IgD-negative memory B cell (primary cell): Measurements from ENCODE around the gene STXBP5L. TPM values are rescaled to one million over a fixed set of nuclear protein-coding genes. Genes with fewer than 3 reads are reported as not detected.
A peak's percentile ranks its signal among the peaks of the same experiment; 100 is the strongest.
"Not testable (repeated sequence)": the region's sequence is repeated elsewhere in the genome, so short reads cannot be mapped to it uniquely, and the experiment has no call there.

Experiments
- H3K27ac Mint-ChIP-seq, 3 donors: one replicate each; pipeline ENCODE4 v1.8.0; 2020 to 2022; ENCODE audit warnings: mild to moderate bottlenecking in 3 of 3, mixed read lengths in 3 of 3, moderate library complexity in 1 of 3
- H3K27me3 Mint-ChIP-seq: one replicate; pipeline ENCODE4 v1.8.0; 2021; ENCODE audit warnings: mixed read lengths
- H3K36me3 Mint-ChIP-seq: one replicate; pipeline ENCODE4 v1.8.0; 2020; ENCODE audit warnings: mild to moderate bottlenecking, mixed read lengths
- H3K4me1 Mint-ChIP-seq, 3 donors: one replicate each; pipeline ENCODE4 v1.8.0; 2020 to 2022; ENCODE audit warnings: mixed read lengths in 3 of 3, mild to moderate bottlenecking in 1 of 3
- H3K4me3 Mint-ChIP-seq, 4 donors: one replicate each; pipeline ENCODE4 v1.8.0; 2020 to 2022; ENCODE audit warnings: mild to moderate bottlenecking in 4 of 4, mixed read lengths in 4 of 4, moderate library complexity in 3 of 4
- H3K9me3 Mint-ChIP-seq, 3 donors: one replicate each; pipeline ENCODE4 v1.8.0; 2020 to 2021; ENCODE audit warnings: mixed read lengths in 3 of 3, mild to moderate bottlenecking in 1 of 3
- polyA plus RNA-seq: library from polyadenylated mRNA; unstranded; fragments of 300-500 nt; fragmentation: Illumina TruSeq; gene quantifications from one replicate; pipeline ENCODE4 v1.2.3, GENCODE V29; 2021

The STXBP5L gene
- polyA plus RNA-seq, 1 donor from 2014 or later = not detected

DNA sequence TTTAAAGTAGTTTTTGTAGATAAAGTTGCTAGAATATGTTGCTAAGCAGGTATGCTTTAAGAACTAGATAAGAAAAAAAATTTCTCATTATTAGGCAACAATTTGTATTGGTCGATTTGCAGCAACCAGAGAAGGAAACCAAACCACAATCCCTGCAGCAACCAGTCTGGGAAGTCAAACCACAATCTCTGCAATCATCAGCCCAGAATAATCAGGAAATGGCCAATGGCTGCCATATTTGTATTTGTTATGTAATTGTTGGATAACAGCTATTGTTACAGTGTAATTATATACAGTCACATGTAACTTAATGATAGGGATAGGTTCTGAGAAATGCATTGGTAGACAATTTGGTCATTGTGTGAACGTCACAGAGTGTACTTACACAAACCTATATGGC, 23.6 kb downstream of the STXBP5L start:
- no peak overlapping the region for H3K4me3 Mint-ChIP-seq
- H3K27ac Mint-ChIP-seq = no peak overlapping the region
- H3K4me1 Mint-ChIP-seq = no peaks in the 10 kb centered on the region
- no peaks in the 10 kb centered on the region for H3K27me3 Mint-ChIP-seq
- H3K9me3 Mint-ChIP-seq = peaks cover 5 to 11% (median 8%) of the 10 kb centered on the region in 3 donors
- H3K36me3 Mint-ChIP-seq = no peaks in the 10 kb centered on the region

DNA sequence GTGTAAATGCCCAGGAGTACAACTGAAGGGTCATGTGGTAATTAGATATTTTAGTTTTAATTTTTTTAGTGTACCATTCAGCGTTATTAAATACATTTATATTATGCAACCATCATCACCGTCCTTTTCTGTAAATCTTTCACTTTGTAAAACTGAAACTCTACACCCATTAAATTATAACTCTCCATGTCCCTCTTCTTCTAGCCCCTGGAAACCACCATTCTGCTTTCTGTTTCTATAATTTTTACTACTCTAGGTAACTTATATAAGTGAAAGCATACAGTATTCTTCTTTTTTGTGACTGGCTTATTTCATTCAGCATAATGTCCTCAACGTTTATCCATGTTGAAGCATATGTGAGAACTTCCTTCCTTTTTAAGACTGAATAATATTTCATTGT, 48.1 kb downstream of the STXBP5L start:
- H3K27me3 Mint-ChIP-seq = no peaks in the 10 kb centered on the region
- no peak overlapping the region for H3K4me3 Mint-ChIP-seq
- no peak overlapping the region for H3K27ac Mint-ChIP-seq
- H3K36me3 Mint-ChIP-seq = no peaks in the 10 kb centered on the region
- H3K4me1 Mint-ChIP-seq = no peaks in the 10 kb centered on the region
- peaks cover 0 to 8% (median 5%) of the 10 kb centered on the region in 3 donors for H3K9me3 Mint-ChIP-seq

DNA sequence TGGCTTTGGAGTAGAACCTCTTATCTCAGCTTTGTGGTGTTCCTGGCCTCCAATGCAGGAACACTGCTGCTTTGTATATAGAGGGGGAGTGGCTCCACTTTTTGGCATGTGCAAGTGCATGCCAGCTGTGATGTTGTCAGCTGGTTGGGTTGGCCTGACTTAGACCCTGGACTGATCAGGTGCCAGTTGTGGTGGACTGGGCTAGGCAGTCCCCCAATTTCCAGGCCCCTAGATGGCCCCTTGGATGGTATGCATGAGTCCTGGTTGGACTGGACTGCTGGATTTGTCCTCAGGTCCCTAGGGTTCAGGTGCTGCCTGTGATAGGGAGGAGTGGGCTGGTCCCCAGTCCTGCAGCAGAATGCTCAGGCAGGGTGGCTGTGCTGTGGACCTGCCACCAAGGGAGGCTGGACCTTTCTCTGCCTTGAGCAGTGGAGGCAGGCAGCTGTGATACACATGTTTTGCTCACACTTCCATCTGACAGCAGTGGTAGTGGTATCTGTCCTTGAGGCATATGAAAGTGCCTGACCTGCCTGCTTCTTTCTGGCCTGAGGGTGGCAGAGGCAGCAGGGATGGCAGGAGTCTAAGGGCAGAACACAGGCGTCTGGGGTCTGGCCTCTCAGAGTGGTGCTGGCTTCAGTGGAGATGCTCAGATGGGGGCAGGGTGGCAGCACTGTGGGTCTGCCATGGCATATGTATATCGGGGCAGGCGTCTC, 74.8 kb downstream of the STXBP5L start:
- Mint-ChIP-seq H3K4me3 (no peak overlapping the region), H3K27ac (no peak overlapping the region), H3K36me3 (no peaks in the 10 kb centered on the region), H3K4me1 (no peaks in the 10 kb centered on the region), H3K9me3 (peaks cover 2 to 7% (median 7%) of the 10 kb centered on the region in 3 donors), H3K27me3 (no peaks in the 10 kb centered on the region)

DNA sequence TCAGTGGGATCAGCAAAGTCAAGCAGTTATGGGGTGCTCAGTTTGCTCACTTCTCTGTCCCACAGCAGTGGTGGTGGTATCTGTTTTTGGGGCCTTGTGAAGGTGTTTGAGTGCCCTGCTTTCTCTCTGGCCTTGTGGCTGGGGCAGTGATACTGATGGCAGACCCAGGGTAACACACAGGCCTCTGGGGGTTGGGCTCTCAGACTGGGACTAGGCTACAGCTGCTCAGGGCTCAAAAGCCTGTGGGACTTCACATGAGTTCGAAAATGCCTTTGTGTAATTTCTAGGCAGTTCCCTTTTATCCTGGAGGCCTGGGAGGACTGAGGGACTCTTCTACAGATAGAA, 75.3 kb downstream of the STXBP5L start:
- no peak overlapping the region for H3K27ac Mint-ChIP-seq
- no peaks in the 10 kb centered on the region for H3K27me3 Mint-ChIP-seq
- no peaks in the 10 kb centered on the region for H3K4me1 Mint-ChIP-seq
- H3K9me3 Mint-ChIP-seq = peaks cover 2 to 7% (median 7%) of the 10 kb centered on the region in 3 donors
- no peaks in the 10 kb centered on the region for H3K36me3 Mint-ChIP-seq
- H3K4me3 Mint-ChIP-seq = no peak overlapping the region

DNA sequence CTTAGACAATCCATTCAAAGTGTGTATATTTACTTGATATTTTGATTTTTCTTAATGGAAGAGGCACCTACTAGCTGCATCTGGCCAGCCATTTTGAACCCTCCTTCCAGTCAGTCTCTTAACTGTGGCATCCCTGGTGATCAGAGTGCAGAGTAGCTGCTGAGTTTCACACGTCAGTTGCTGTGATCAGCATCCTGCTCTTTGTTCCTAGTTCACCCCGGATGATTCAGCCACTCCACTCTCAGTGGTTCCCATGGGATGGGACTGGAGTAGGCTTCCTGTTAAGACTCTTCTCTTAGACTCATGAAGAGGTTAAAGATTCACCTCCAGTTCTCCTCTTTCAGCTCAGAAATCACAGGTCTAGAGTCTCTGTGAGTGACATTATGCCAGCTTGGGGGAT, 75.8 kb downstream of the STXBP5L start:
- Mint-ChIP-seq H3K4me1 (no peaks in the 10 kb centered on the region), H3K27ac (no peak overlapping the region), H3K4me3 (peak overlapping the region in 1 of 4 donors; percentile 18), H3K9me3 (peaks cover 2 to 7% (median 7%) of the 10 kb centered on the region in 3 donors), H3K27me3 (no peaks in the 10 kb centered on the region), H3K36me3 (no peaks in the 10 kb centered on the region)

DNA sequence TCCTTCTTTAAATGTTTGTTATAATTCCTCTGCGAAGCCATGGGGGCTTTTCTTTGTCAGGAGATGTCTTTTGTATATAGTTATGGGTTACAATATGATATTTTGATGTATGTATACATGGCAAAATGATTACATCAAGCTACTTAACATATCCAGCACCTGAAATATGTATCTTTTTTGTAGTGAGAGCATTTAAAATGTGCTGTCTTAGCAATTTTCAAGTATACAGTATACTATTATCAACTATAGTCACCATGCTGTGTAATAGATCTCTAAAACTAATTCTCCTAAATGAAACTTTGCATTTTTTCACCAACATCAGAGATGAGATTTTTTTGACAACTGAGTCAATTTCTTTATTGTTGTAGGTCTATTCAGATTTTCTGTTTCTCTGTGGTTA, 77.2 kb downstream of the STXBP5L start:
- H3K4me1 Mint-ChIP-seq = no peaks in the 10 kb centered on the region
- no peak overlapping the region for H3K27ac Mint-ChIP-seq

DNA sequence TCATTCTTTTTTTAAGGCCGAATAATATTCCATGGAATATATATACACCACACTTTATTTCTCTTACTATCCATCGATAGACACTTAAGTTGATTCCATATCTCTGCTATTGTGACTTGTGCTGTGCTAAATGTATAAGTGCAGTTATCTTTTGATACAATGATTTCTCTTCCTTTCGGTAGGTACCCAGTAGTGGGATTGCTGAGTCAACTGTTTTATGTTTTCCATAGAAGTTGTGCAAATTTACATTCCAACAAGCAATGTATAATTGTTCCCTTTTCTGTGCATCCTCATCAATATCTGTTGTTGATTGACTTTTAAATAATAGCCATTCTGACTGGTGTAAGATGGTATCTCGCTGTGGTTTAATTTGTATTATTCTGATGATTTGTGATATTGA, 81.0 kb downstream of the STXBP5L start:
- H3K27me3 Mint-ChIP-seq = no peaks in the 10 kb centered on the region
- H3K4me1 Mint-ChIP-seq = no peaks in the 10 kb centered on the region
- peaks cover 0 to 3% (median 0%) of the 10 kb centered on the region in 3 donors for H3K9me3 Mint-ChIP-seq
- no peak overlapping the region for H3K27ac Mint-ChIP-seq
- no peak overlapping the region for H3K4me3 Mint-ChIP-seq
- no peaks in the 10 kb centered on the region for H3K36me3 Mint-ChIP-seq

More for the DNA sequence above, 77.2 kb downstream of the STXBP5L start:
- no peaks in the 10 kb centered on the region for H3K27me3 Mint-ChIP-seq
- peaks cover 1 to 7% (median 4%) of the 10 kb centered on the region in 3 donors for H3K9me3 Mint-ChIP-seq
- H3K36me3 Mint-ChIP-seq = no peaks in the 10 kb centered on the region
- H3K4me3 Mint-ChIP-seq = no peak overlapping the region

DNA sequence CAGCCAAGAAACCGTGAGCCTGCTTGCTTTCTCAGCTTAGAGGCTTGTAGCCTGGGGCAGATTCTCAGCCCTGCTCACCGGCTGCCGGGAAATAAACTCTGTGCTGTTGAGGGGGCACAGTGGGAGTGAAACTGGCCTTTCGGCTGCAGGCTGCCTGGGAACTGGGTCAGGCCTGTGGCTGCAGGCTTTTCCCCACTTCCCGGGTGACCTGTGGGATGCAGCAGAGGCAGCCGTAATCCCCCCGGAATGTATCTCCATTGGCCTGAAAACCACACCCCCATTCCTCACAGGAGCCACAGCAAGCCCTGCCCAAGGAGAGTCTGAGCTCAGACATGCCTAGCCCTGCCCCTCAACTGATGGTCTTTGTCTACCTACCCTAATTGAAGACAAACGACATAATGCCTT, 110.9 kb downstream of the STXBP5L start:
- Mint-ChIP-seq H3K36me3 (peaks cover 1% of the 10 kb centered on the region), H3K4me3 (no peak overlapping the region), H3K9me3 (peaks cover 0 to 4% (median 0%) of the 10 kb centered on the region in 3 donors), H3K4me1 (no peaks in the 10 kb centered on the region), H3K27ac (no peak overlapping the region), H3K27me3 (no peaks in the 10 kb centered on the region)

DNA sequence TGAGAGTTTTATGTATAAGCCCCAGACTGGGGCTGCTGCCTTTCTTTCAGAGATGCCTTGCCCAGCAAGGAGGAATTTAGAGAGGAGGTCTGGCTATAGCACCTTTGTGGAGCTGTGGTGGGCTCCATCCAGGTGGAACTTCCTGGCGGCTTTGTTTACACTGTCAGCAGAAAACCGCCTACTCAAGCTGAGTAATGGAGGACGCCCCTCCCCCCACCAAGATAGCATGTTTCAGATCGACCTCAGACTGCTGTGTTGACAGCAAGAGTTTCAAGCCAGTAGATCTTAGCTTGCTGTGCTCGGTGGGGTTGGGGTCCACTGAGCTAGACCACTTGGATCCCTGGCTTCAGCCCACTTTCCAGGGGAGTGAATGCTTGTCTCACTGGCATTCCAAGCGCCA, 155.6 kb downstream of the STXBP5L start:
- no peaks in the 10 kb centered on the region for H3K27me3 Mint-ChIP-seq
- no peak overlapping the region for H3K27ac Mint-ChIP-seq
- no peaks in the 10 kb centered on the region for H3K36me3 Mint-ChIP-seq

DNA sequence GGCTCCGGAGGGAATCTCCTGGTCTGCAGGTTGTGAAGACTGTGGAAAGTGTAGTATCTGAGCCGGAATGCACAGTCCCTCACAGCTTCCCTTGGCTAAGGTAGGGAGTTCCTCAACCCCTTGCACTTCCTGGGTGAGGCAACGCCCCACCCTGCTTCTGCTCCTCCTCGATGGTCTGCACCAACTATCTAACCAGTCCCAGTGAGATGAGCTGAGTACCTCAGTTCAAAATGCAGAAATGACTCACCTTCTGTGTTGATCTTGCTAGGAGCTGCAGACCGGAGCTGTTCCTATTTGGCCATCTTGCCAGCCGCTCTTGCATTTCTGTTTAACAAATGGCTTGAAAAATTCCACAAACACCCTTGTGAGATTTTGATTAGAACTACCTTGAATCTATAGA, 156.1 kb downstream of the STXBP5L start:
- Mint-ChIP-seq H3K4me3 (no peak overlapping the region), H3K27ac (no peak overlapping the region), H3K9me3 (peaks cover 0 to 4% (median 2%) of the 10 kb centered on the region in 3 donors), H3K36me3 (no peaks in the 10 kb centered on the region), H3K4me1 (no peaks in the 10 kb centered on the region), H3K27me3 (no peaks in the 10 kb centered on the region)

More for the DNA sequence above, 155.6 kb downstream of the STXBP5L start:
- H3K4me1 Mint-ChIP-seq = no peaks in the 10 kb centered on the region
- no peak overlapping the region for H3K4me3 Mint-ChIP-seq
- peaks cover 0 to 4% (median 2%) of the 10 kb centered on the region in 3 donors for H3K9me3 Mint-ChIP-seq

DNA sequence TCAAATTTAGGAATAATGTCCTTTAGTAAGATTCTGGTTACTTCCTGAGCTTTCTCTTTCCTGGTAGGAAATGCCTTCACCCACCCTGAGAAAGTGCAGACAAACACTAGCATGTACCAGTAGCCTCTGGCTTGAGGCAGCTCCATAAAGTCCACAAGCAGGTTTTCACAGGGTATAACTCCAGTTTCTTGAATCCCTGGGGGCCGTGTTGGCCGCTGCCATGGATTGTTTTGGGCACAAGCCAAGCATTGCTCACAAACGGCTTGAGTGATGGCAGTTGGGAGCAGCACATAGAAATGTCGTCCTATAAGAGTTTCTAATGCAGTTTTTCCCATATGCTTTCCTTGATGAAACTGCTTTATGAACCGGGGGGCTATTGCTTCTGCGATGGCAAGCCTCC, 164.1 kb downstream of the STXBP5L start:
- peaks cover 0 to 1% (median 0%) of the 10 kb centered on the region in 3 donors for H3K9me3 Mint-ChIP-seq
- H3K4me1 Mint-ChIP-seq = no peaks in the 10 kb centered on the region
- no peaks in the 10 kb centered on the region for H3K27me3 Mint-ChIP-seq
- no peak overlapping the region for H3K4me3 Mint-ChIP-seq
- H3K27ac Mint-ChIP-seq = no peak overlapping the region
- H3K36me3 Mint-ChIP-seq = no peaks in the 10 kb centered on the region

DNA sequence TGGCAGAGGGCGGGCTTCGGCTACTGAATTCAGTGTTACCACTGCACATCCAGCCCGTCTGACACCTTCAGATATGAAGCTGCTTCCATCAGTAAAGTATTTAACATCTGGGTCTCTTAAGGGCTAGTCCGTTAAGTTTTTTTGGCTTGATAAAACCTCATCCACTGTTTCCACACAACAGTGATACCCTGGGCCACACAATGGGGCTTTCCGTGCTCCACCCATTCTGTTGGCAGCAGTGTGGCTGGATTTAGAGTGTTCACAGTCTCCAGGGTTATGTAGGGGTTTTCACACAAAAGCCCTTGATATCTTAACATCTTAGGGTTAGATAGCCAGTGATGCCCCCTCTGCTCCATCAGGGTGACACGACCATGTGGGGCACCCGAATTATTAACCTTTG, 165.0 kb downstream of the STXBP5L start:
- Mint-ChIP-seq H3K36me3 (no peaks in the 10 kb centered on the region), H3K9me3 (peaks cover 0 to 4% (median 0%) of the 10 kb centered on the region in 3 donors), H3K27me3 (no peaks in the 10 kb centered on the region), H3K27ac (no peak overlapping the region), H3K4me3 (no peak overlapping the region), H3K4me1 (no peaks in the 10 kb centered on the region)

DNA sequence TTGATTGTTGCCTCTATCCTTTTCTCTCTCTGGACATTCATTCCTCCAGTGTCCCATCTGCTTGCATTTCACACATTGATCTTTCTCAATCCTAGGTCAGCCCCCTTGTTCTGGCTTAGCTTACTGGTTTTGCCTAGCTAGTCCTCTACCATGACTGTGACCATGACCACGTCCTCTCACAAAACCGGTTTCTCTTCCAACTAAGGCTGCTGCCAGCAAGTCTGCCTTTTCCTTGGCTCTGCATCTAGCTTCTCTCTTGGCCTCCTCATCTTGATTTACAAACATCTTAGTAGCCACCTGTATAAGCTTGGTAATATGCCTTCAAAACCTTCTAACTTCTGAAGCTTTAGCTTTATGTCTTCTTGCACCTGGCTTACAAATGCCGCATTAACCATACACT, 167.2 kb downstream of the STXBP5L start:
- Mint-ChIP-seq H3K4me1 (no peaks in the 10 kb centered on the region), H3K36me3 (no peaks in the 10 kb centered on the region), H3K27ac (no peak overlapping the region), H3K27me3 (no peaks in the 10 kb centered on the region), H3K9me3 (peaks cover 0 to 4% (median 4%) of the 10 kb centered on the region in 3 donors), H3K4me3 (no peak overlapping the region)

DNA sequence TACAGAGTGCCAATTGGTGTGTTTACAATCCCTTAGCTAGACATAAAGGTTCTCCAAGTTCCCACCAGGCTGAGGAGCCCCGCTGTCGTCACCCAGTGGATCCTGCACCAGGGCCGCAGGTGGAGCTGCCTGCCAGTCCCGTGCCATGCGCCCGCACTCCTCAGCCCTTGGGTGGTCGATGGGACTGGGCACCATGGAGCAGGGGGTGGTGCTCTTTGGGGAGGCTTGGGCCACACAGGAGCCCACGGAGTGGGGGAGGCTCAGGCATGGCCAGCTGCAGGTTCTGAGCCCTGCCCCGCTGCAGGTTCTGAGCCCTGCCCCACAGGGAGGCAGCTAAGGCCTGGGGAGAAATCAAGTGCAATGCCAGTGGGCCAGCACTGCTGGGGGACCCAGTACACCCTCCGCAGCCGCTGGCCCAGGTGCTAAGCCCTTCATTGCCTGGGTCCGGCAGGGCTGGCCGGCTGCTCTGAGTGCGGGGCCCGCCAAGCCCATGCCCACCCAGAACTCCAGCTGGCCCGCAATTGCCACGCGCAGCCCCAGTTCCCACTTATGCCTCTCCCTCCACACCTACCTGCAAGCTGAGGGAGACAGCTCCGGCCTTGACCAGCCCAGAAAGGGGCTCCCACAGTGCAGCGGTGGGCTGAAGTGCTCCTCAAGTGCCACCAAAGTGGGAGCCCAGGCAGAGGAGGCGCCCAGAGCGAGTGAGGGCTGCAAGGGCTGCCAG, 170.5 kb downstream of the STXBP5L start:
- not testable (repeated sequence) for H3K27me3 Mint-ChIP-seq, H3K9me3 Mint-ChIP-seq, H3K36me3 Mint-ChIP-seq, H3K4me3 Mint-ChIP-seq, H3K4me1 Mint-ChIP-seq, H3K27ac Mint-ChIP-seq

DNA sequence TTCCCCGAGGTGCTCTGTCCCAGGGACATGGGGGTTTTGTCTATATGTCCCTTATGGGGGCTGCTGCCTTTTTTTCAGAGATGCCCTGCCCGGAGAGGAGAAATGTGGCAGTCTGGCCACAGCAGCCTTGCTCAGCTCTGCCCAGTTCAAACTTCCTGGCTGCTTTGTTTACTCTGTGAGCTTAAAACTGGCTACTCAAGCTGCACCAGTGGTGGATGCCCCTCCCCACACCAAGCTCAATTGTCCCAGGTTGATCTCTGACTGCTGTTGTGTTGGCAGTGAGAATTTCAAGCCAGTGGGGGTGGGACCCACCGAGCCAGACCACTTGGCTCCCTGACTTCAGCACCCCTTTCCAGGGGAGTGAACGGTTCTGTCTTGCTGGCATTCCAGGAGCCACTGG, 188.9 kb downstream of the STXBP5L start:
- Mint-ChIP-seq H3K27me3 (no peaks in the 10 kb centered on the region), H3K27ac (no peak overlapping the region), H3K4me1 (no peaks in the 10 kb centered on the region), H3K9me3 (peaks cover 3 to 4% (median 4%) of the 10 kb centered on the region in 3 donors), H3K4me3 (no peak overlapping the region), H3K36me3 (no peaks in the 10 kb centered on the region)

DNA sequence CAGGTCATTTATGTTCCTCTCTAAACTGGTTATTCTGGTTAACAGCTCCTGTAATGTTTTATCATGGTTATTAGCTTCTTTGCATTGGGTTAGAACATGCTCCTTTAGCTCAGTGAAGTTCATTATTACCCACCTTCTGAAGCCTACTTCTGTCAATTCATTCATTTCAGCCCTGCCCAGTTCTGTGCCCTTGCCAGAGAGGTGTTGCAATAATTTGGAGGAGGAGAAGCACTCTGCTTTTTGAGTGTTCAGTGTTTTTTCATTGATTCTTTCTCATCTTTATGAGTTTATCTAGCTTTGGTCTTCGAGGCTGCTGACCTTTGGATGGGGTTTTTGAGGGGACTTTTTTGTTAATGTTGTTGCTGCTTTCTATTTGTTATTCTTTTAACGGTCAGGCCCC, 203.1 kb downstream of the STXBP5L start:
- H3K27me3 Mint-ChIP-seq, H3K4me3 Mint-ChIP-seq, H3K36me3 Mint-ChIP-seq, H3K27ac Mint-ChIP-seq, H3K4me1 Mint-ChIP-seq, H3K9me3 Mint-ChIP-seq: not testable (repeated sequence)
